ENCODE results near the gene S100A2.

- TF ChIP-seq ARNT (IDR thresholded peaks at IDR 0.05) (no peak), POLR2A (IDR thresholded peaks at IDR 0.05; ENCODE audit: insufficient read depth in 1 of 2, low read depth in 2 of 2, low read length in 2 of 2) (no peak), ZBTB40 (IDR thresholded peaks at IDR 0.05) (no peak), ZBTB40 (CRISPR knock-in tag; IDR thresholded peaks at IDR 0.05) (no peak)
Observed at GRCh38 chr1:153597206-153597605, 31.6 kb upstream of the S100A2 start.

Measured in HepG2 (cell line).